ENCODE results near the gene IL3. TPM values are rescaled to one million over a fixed set of nuclear protein-coding genes. Genes with fewer than 3 reads are reported as not detected.

IL3 gene
- total and polyA plus RNA-seq, 12 donors = not detected

- Histone ChIP-seq H3K27me3 (no peaks in the 10 kb centered on the region), H3K4me3 (no peak overlapping the region), H3K27ac (no peak overlapping the region), H3K9me3 (no peaks in the 10 kb centered on the region), H3K36me3 (no peaks in the 10 kb centered on the region), H3K4me1 (peaks cover 0 to 14% (median 0%) of the 10 kb centered on the region in 9 donors)
- DNase-seq = no peak
- WGBS, 2 donors = 97 to 100% methylated on average over 4 of the region's 4 CpGs
- no peak for TF ChIP-seq CTCF (IDR thresholded peaks at IDR 0.05)
- no peak for ATAC-seq
- intact Hi-C loops (cut with DNase I) = loop anchor here in 7 of 10 donors (5.0 to 10.0 kb wide), 7 partner anchors 65 to 472 kb away; no protein-coding TSS in a partner anchor
Observed at GRCh38 chr5:132066871-132067270, 6.4 kb downstream of the IL3 start.

GRCh38 chr5:132067451-132067850 lies 7.0 kb downstream of the IL3 start:
- Histone ChIP-seq H3K4me3 (no peak overlapping the region), H3K27ac (no peak overlapping the region), H3K4me1 (peaks cover 0 to 14% (median 0%) of the 10 kb centered on the region in 9 donors), H3K36me3 (no peaks in the 10 kb centered on the region), H3K27me3 (no peaks in the 10 kb centered on the region), H3K9me3 (no peaks in the 10 kb centered on the region)
- 94% methylated on average over 11 of the region's 11 CpGs for WGBS, 2 donors
- DNase-seq (no peak), ATAC-seq (no peak)
- TF ChIP-seq CTCF (IDR thresholded peaks at IDR 0.05) = no peak
- intact Hi-C loops (cut with DNase I) = loop anchor here in 7 of 10 donors (5.0 to 10.0 kb wide), 7 partner anchors 65 to 473 kb away; no protein-coding TSS in a partner anchor

- no peak for DNase-seq
- Histone ChIP-seq H3K27me3 (no peaks in the 10 kb centered on the region), H3K27ac (no peak overlapping the region), H3K4me3 (no peak overlapping the region), H3K4me1 (peaks cover 0 to 14% (median 0%) of the 10 kb centered on the region in 9 donors), H3K9me3 (no peaks in the 10 kb centered on the region), H3K36me3 (no peaks in the 10 kb centered on the region)
- no peak for TF ChIP-seq CTCF (IDR thresholded peaks at IDR 0.05)
- 90 to 93% methylated on average over 13 of the region's 13 CpGs for WGBS, 2 donors
- intact Hi-C loops (cut with DNase I) = loop anchor here in 7 of 10 donors (5.0 to 10.0 kb wide), 7 partner anchors 64 to 473 kb away; no protein-coding TSS in a partner anchor
- ATAC-seq = no peak
Observed at GRCh38 chr5:132067941-132068808, 7.7 kb downstream of the IL3 start.

GRCh38 chr5:132069561-132069960 lies 9.1 kb downstream of the IL3 start:
- ATAC-seq (no peak), DNase-seq (no peak)
- Histone ChIP-seq H3K27ac (no peak overlapping the region), H3K4me3 (no peak overlapping the region), H3K36me3 (no peaks in the 10 kb centered on the region), H3K9me3 (no peaks in the 10 kb centered on the region), H3K4me1 (peaks cover 0 to 14% (median 0%) of the 10 kb centered on the region in 9 donors), H3K27me3 (no peaks in the 10 kb centered on the region)
- intact Hi-C loops (cut with DNase I) = loop anchor here in 7 of 10 donors (5.0 to 10.0 kb wide), 7 partner anchors 63 to 475 kb away; no protein-coding TSS in a partner anchor
- no peak for TF ChIP-seq CTCF (IDR thresholded peaks at IDR 0.05)
- 94 to 95% methylated on average over 10 of the region's 10 CpGs for WGBS, 2 donors
